Neural crest cell (in vitro differentiated cells): ENCODE data around the gene STK26. TPM values are rescaled to one million over a fixed set of nuclear protein-coding genes. Genes with fewer than 3 reads are reported as not detected.

Experiments
- DNase-seq: peaks from one replicate; pipeline ENCODE4 v3.0.0; 2021; ENCODE audit warnings: low read depth, mixed read lengths, low spot score
- H3K27ac Mint-ChIP-seq: one replicate; pipeline ENCODE4 v1.8.0; 2021; ENCODE audit warnings: mild to moderate bottlenecking, mixed read lengths; ENCODE audit not compliant: unreplicated experiment
- H3K27me3 Mint-ChIP-seq: 2 replicates; pipeline ENCODE4 v1.8.0; 2021; ENCODE audit warnings: low read depth, mild to moderate bottlenecking, mixed read lengths
- H3K36me3 Mint-ChIP-seq: 2 replicates; pipeline ENCODE4 v1.8.0; 2021; ENCODE audit warnings: low read depth, mild to moderate bottlenecking, mixed read lengths
- H3K4me1 Mint-ChIP-seq: 2 replicates; pipeline ENCODE4 v1.8.0; 2021; ENCODE audit warnings: mixed read lengths
- H3K4me3 Mint-ChIP-seq: one replicate; pipeline ENCODE4 v1.8.0; 2021; ENCODE audit warnings: mild to moderate bottlenecking, mixed read lengths
- H3K9me3 Mint-ChIP-seq: 2 replicates; pipeline ENCODE4 v1.8.0; 2021; ENCODE audit warnings: mixed read lengths
- CTCF ChIP-seq: fragments of 200-600 bp; sonication (generic); conservative IDR thresholded peaks from 2 replicates; pipeline ENCODE4 v1.5.0; 2021; ENCODE audit warnings: antibody characterized with exemption, mild to moderate bottlenecking
- long read RNA-seq: library from polyadenylated mRNA; unstranded; transcript quantifications from one replicate; pipeline ENCODE4 v2.0.0, GENCODE V29; 2020
- total RNA-seq: library from RNA; stranded (reverse); gene quantifications from 2 replicates; pipeline ENCODE4 v1.2.1, GENCODE V29; 2021

The STK26 gene
- total RNA-seq: 65.0 and 66.1 TPM in 2 replicates
- long read RNA-seq, transcript STK26-202 (12 exons, 3,288 nt): major isoform, 71 of 144 reads
- long read RNA-seq, transcript STK26-203 (11 exons, 3,017 nt): minor isoform, 5 of 144 reads
- long read RNA-seq, partial matches to known transcripts: 53 of 144 reads
- long read RNA-seq, other reads (novel, unspliced or antisense): 12 of 144 reads

DNA sequence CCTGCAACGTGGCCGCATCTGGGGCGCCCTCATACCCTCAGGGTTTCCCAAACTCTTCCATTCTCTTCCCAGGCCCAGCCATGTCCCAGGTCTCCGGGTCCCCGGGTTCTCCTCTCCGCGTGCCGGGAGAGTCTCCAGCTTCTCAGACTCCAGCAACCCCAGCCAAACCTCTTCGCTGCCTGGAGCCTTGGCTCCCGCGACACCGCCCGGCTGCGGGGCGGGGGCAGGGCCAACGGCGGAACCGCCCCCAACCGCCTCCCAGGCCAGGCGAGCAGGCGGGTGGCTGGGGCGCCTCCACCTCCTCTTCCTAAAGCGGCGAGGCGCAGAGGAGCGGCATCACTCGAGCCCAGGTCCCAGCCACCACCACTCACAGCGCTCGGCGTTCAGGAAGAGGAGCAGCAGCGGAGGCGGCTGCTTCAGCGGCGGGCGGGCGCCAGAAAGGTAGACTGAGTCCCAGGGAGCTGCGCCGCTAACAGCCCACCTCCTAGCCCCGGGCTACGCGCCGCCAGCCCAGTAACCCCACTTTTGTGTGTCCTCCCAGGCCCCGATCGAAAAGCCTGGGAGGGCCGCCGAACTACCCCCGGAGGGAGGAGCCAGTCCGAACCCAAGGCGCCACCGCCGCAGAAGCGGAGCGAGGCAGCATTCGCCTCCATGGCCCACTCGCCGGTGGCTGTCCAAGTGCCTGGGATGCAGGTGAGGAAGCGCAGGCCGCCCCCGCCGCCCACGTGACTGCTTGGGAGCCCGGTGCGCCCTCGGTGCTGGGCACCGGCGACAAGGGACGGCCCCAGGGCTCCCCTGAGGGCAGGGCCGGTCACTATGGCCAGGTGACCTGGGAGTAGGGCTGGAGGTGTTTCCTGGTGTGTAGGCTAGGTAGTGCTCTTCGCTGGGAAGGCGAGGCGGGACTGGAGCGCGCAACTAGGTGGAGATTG, at the start of gene STK26:
Gene STK26 (plus strand): TSS at position 336 of the 929 bp plus-strand sequence. CDS start 316 bp downstream, at position 652.
- H3K27ac Mint-ChIP-seq: peak within 1 kb of the TSS; percentile 98
- H3K27me3 Mint-ChIP-seq: peaks cover 2% of the 10 kb centered on the region
- no peak for TF ChIP-seq CTCF
- H3K4me1 Mint-ChIP-seq: peaks cover 42% of the 10 kb centered on the region
- H3K36me3 Mint-ChIP-seq: peaks cover 6% of the 10 kb centered on the region
- peak; percentile 72 for DNase-seq
- peak within 1 kb of the TSS; percentile 98 for H3K4me3 Mint-ChIP-seq
- no peaks in the 10 kb centered on the region for H3K9me3 Mint-ChIP-seq

GRCh38 chrX:131975851-131976250, 47.3 kb upstream of the STK26 start:
- no peak overlapping the region for H3K27ac Mint-ChIP-seq
- H3K36me3 Mint-ChIP-seq: no peaks in the 10 kb centered on the region

DNA sequence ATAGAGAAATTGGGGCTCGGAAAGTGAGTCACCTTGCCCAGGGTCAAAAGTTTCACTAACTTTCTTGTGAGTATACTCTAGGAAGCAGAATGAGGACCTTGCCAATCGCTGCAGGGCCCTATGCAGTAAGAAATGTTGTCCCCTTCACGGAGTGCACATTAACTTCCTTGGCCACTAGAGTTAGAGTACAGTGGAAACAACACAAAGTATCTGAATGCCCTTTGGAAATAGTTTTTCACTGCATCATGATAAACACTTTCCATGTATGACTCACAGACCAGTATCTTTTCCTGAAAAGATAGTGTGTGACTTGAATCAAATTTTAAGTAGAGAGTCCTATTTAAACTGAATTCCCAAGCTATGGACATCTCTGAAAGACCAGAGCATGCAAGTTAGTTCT, 45.5 kb upstream of the STK26 start:
- Mint-ChIP-seq H3K4me3 (no peak overlapping the region), H3K27me3 (peaks cover 3% of the 10 kb centered on the region), H3K27ac (no peak overlapping the region), H3K9me3 (no peaks in the 10 kb centered on the region), H3K4me1 (no peaks in the 10 kb centered on the region), H3K36me3 (no peaks in the 10 kb centered on the region)
- TF ChIP-seq CTCF: no peak
- DNase-seq: no peak

More at GRCh38 chrX:131975851-131976250, 47.3 kb upstream of the STK26 start:
- Mint-ChIP-seq H3K4me1 (no peaks in the 10 kb centered on the region), H3K4me3 (no peak overlapping the region), H3K9me3 (no peaks in the 10 kb centered on the region), H3K27me3 (peaks cover 3% of the 10 kb centered on the region)
- no peak for DNase-seq
- TF ChIP-seq CTCF: no peak

DNA sequence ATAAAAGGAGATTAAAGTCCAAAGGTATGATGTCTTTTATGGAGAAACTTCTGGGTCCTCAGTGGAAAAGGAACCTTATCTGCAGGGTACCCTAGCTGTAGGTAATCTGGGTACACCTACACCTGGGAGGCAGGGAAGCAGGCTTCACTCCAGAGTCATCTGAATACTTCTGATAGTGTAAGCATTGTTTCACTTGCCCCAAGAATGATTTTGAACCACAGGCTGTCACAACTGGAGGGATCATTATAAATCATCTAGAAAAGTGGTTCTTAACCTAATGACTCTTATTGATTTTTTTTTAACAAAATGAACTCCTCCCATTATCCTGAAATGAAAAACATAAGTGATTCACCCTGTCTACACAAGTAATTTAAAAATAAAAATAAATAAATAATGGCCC, 44.0 kb upstream of the STK26 start:
- H3K27me3 Mint-ChIP-seq: peaks cover 4% of the 10 kb centered on the region
- TF ChIP-seq CTCF: no peak
- no peaks in the 10 kb centered on the region for H3K4me1 Mint-ChIP-seq
- no peaks in the 10 kb centered on the region for H3K36me3 Mint-ChIP-seq
- H3K9me3 Mint-ChIP-seq: no peaks in the 10 kb centered on the region
- no peak for DNase-seq
- no peak overlapping the region for H3K27ac Mint-ChIP-seq
- no peak overlapping the region for H3K4me3 Mint-ChIP-seq

- H3K4me3 Mint-ChIP-seq: no peak overlapping the region
Measured at GRCh38 chrX:131985526-131986049, 37.5 kb upstream of the STK26 start.

More at GRCh38 chrX:131985526-131986049, 37.5 kb upstream of the STK26 start:
- no peak for DNase-seq
- H3K27me3 Mint-ChIP-seq: peaks cover 7% of the 10 kb centered on the region
- no peak for TF ChIP-seq CTCF
- H3K36me3 Mint-ChIP-seq: no peaks in the 10 kb centered on the region
- no peaks in the 10 kb centered on the region for H3K9me3 Mint-ChIP-seq
- peak overlapping the region; percentile 48 for H3K27ac Mint-ChIP-seq
- H3K4me1 Mint-ChIP-seq: peaks cover 5% of the 10 kb centered on the region
